ENCODE data around the gene BCAP29.
"Not testable (repeated sequence)": the region's sequence is repeated elsewhere in the genome, so short reads cannot be mapped to it uniquely, and the experiment has no call there.

Gene BCAP29

DNA sequence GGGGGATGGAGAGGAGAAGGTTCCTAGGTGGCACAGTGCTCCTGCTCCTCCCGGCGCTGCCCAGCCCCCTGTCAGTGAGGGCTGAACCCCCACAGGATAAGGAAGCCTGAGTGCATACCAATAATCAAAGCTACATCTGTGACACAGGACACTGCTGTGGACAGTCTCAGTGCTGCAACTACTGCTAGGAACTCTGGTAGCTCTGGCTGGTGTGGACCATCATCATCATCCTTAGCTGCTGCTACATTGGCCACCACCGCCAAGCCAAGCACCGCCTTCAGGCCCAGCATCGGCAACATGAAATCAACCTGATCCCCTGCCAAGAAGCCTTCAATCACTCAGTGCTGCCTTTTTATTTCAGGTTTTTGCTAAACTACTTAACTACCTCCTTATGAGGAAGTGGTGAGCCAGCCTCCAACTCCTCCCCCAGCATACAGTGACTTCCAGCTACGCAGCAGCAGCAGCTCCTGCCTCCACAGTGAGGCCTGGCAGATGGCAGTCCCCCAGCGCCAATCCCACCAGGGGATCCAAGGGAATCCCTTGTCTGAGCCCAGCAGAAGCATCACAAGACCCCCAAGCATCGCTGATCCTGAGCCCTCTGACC is 48.5 kb downstream of the BCAP29 start:
- no peak for DNase-seq

- DNase-seq = no peak
Measured at GRCh38 chr7:107630342-107630741, 50.3 kb downstream of the BCAP29 start.

DNA sequence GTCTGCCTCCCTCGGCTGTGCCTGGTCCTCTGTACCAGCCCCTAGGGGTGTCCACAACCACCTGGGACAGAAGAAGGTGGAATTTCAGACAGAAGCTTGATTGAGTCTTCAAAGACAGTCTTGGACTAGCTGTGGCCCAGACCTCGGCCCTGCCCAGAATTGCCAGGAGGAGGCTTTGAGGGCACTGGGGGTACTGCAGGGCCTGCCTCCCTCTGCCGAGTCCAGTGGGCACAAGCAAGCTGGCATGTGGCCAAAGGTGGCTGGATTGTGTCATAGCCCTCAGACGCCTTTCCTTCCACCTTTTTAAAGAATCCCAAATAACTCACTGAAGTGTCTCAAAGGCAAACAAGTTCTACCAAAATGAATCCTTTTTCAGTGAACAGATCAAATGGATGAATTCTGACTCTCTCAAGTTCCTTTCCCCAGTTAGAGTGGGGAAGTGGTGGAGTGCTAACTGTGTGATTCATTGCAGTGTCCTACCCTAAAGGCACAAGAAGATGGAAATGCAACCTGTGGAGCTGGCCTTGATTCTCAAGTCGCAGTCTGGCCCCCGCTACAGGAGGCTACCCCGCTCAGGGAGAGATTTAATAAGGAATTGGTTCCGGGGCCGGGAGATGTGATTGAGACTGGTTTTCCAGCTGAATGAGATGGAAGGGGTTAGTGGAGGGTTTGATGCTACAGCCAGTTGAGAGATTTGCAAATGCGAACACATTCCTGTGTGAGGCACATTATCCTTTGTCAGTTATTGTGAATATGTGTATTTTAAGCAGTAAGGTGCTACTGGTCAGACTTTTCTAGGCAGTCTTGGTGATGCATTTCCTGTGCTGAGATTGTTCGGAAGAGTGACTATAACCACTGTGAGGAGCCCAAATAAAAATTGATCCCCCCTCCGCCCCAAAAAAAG is 51.8 kb downstream of the BCAP29 start:
- DNase-seq = no peak

DNA sequence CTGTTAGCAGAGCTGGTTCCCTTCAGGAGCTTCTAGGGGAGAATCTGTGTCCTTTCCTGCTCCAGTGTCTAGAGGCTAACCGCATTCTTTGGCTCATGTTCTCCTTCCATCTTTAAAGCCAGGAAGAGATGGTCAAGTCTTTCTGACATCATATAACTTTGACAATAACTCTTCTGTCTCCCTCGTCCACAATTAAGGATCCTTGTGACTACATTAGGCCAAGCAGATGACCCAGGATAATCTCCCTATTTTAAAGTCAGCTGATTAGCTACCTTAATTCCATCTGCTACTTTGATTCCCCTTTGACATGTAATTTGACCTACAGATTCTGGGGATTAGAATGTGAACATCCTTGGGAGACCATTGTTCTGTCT is 52.4 kb downstream of the BCAP29 start:
- no peak for DNase-seq

DNA sequence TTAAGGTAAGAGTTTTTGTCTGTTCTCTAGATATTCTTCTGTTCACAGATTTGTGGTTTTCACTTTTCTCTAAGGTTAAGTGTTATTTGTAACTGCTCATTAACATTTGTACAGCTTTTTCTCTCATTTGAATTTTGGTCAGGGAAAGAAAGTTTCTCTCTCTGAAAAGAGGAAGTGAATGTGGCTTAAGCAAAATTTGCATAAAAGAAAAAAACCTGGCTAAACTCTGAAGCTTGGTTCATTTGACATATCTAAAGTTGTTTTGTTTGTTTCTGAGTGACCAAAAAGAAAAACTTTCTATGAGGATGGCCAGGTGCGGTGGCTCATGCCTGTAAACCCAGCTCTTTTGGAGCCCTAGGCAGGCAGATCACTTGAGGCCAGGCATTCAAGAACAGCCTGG is 58.5 kb downstream of the BCAP29 start:
- no peak for DNase-seq

GRCh38 chr7:107639070-107639469 is 59.0 kb downstream of the BCAP29 start:
- not testable (repeated sequence) for DNase-seq

- no peak for DNase-seq
Measured at GRCh38 chr7:107641676-107642075, 61.6 kb downstream of the BCAP29 start.

DNA sequence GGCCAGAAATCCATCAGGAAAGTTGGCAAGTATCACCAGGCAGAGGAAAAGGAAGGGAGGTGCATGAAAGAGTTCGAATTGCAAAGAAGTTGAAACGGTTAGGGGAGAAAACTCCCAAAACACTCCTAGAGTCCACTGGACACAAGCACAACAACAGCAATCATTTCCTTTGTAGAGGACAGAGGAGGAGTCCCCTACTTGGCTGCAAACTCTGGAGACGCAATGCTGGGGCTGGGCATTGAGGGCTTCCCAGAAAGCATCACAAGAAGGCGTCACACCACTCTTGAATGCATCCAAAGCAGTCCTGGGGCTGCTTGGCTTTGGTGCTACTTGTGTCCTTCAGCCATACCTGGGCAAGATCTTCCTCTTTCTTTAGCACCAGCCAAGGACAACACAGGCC is 62.5 kb downstream of the BCAP29 start:
- no peak for DNase-seq

GRCh38 chr7:107643407-107643806 is 63.4 kb downstream of the BCAP29 start:
- no peak for DNase-seq

GRCh38 chr7:107643938-107644308 is 63.9 kb downstream of the BCAP29 start:
- no peak for DNase-seq

DNA sequence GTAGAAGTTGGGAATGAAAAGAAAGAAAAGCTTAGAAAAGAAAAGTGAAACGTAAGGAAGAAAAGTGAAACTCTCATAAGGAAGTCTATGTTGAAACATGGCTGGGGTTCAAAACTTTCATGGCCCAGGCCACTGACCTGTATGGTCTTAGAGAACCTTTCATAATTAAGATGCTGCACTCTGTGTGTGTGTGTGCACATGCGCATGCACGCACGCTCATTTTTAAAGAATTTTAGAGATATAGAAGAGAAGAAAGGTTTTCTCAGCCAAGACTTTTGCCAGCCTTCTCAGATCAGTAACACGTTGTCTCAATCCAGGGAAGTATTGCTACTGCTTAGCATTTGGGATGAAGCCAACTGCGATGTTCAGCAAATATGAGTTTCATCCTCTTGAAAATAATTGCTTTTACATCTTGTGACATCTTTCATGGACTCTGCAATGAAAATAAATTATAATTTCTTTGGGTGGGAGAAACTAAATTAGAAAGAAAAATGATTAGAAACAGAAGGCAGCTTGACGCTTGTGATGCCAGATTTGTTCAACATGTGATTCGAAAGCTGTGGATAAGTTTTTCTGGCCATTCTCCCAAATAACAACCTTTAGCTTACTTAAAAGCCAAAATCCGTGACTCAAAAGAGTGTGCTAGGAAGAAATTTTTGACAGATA is 64.4 kb downstream of the BCAP29 start:
- DNase-seq = no peak

GRCh38 chr7:107652642-107653041 is 72.6 kb downstream of the BCAP29 start:
- DNase-seq = no peak

- DNase-seq = no peak
Measured at GRCh38 chr7:107658467-107658866, 78.4 kb downstream of the BCAP29 start.

DNA sequence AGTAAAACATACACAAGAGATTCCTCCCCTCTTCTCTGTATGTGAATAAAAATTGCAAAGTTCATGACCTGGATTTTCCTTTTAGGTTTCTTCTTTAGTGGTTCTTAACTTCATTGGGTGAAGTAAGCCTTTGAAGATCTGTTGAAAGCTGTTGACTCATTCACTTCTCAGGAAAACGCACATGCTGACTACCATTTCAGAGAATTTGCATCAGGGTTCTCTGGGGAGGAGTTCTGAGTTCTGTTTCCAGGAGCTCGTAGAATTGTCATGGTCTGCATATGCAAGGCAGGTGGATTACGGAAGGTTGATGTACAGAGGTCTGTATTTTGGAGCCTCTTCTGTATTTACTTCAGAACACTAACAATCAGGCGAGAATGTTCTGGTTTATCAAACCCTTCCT is 79.6 kb downstream of the BCAP29 start:
- DNase-seq = peak; percentile 37

DNA sequence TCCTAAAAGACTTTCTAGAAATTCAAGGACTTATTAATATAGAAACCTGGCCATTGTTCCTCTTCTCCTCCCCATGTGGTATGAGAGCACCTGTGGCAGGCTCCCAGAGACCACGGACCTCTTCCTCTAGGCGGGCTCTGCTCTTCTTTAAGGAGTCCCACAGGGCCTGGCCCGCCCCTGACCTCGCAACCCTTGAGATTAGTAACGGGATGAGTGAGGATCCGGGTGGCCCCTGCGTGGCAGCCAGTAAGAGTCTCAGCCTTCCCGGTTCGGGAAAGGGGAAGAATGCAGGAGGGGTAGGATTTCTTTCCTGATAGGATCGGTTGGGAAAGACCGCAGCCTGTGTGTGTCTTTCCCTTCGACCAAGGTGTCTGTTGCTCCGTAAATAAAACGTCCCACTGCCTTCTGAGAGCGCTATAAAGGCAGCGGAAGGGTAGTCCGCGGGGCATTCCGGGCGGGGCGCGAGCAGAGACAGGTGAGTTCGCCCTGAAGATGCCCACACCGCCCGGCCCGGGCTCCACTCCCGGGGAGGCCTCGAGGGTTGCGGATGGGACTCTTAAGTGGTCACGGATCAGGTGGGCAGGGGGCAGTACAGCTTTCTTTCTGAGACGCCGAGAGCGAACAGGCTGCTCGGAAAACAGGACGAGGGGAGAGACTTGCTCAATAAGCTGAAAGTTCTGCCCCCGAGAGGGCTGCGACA is 80.5 kb downstream of the BCAP29 start, which contains the start of gene SLC26A4:
SLC26A4 (plus strand) TSS at position 448 of the 700 bp plus-strand sequence. CDS start 814 bp downstream, outside the sequence.
- DNase-seq = no peak

GRCh38 chr7:107661081-107661864 is 81.2 kb downstream of the BCAP29 start:
- DNase-seq = no peak

GRCh38 chr7:107661865-107662379 is 81.9 kb downstream of the BCAP29 start:
- no peak for DNase-seq

GRCh38 chr7:107663196-107663595 is 83.2 kb downstream of the BCAP29 start:
- DNase-seq = no peak

GRCh38 chr7:107666790-107667189 is 86.7 kb downstream of the BCAP29 start:
- DNase-seq = no peak

DNA sequence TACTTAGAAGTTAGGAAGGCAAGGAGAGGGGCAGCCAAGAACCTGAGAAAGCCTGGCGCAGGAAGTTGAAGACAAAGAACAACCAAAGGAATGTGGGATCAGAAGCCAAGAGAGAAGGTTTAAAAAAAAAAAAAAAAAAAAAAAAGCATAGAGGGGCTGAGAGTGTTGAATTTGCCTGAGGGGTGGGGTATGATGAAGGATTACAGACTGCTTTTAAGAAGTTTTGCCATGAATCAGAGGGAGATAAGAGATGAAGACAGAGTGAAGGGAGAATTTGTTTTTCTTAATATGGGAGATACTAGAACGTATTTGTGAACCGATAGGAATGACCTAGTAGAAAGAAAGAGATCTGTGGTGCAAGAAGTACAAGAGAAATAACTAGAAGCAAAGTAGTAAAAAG is 87.3 kb downstream of the BCAP29 start:
- no peak for DNase-seq

DNA sequence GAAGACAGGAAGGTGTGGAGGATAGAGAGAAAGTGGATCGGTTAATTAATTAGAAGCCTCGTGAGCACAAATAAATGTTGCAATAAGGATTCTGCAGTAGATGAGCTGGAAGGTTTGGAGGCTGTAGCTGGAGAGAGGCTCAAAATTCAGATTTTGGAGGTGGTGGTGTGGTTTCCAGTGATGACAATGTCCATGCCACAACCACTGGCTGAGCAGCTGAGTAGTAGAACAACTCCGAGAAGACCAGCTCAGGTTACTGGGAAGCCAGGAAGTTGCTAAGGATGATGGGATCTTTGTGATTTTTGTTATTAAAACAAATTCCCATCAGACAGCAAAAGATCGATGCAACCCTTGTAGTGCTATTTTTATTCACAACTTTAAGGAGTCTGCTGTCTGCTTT is 88.2 kb downstream of the BCAP29 start:
- no peak for DNase-seq
